ENCODE measurements around the gene PTF1A. TPM values are rescaled to one million over a fixed set of nuclear protein-coding genes. Genes with fewer than 3 reads are reported as not detected.

The PTF1A gene
- total and polyA plus RNA-seq, 10 of the 15 experiments (the other 5 are each of a cell fraction or from before 2014, with no cell fraction given) = not detected

GRCh38 chr10:23200997-23201652 is 9.0 kb downstream of the PTF1A start (continued):
- TF ChIP-seq SUPT20H (IDR thresholded peaks at IDR 0.05; ENCODE audit: borderline replicate concordance, control insufficient read depth, low read depth, low read length) (no peak), SIX5 (IDR thresholded peaks at IDR 0.05; ENCODE audit: low read depth, low read length, severe bottlenecking) (no peak), TAF1 (IDR thresholded peaks at IDR 0.05; ENCODE audit: borderline replicate concordance, low read depth, low read length) (no peak), RCOR1 (conservative IDR thresholded peaks at IDR 0.05; ENCODE audit: low read depth, low read length) (no peak), NR2F1 (conservative IDR thresholded peaks at IDR 0.05) (no peak), LARP7 (IDR thresholded peaks at IDR 0.05) (no peak), MYB (IDR thresholded peaks at IDR 0.05; ENCODE audit: borderline replicate concordance, low read depth, low read length) (no peak), IRF4 (IDR thresholded peaks at IDR 0.05; ENCODE audit: low read depth, low read length) (no peak), ATF2 (IDR thresholded peaks at IDR 0.05; ENCODE audit: low read length) (no peak)

GRCh38 chr10:23201837-23202236 is 9.7 kb downstream of the PTF1A start:
- in situ Hi-C loops (cut with MboI) (no loop called here), intact Hi-C loops (cut with micrococcal nuclease; ENCODE audit: unreplicated experiment) (no loop called here)
- no peak overlapping the region for H2AFZ ChIP-seq (ENCODE audit: control insufficient read depth, low read depth, low read length)
- no peak overlapping the region for H3K4me2 ChIP-seq (ENCODE audit: control insufficient read depth, insufficient read depth)
- SMC1A ChIA-PET (ENCODE audit: uncharacterized antibody, unreplicated experiment) = no interaction called here
- H3K9me3 ChIP-seq (replicated peaks; ENCODE audit: control insufficient read depth, insufficient read depth, low read length) = no peaks in the 10 kb centered on the region
- BruUV-seq (replicated peaks) = no TSS peak
- FAIRE-seq (no peak), DNase-seq (ENCODE audit: low read depth, low spot score) (no peak), ATAC-seq (no peak)
- POLR2A ChIA-PET = no interaction called here
- 5% methylated on average over 4 of the region's 4 CpGs for WGBS (ENCODE audit: insufficient coverage, insufficient replicate concordance, low lambda C conversion rate, missing lambda C conversion rate)
- no peaks in the 10 kb centered on the region for H3K79me2 ChIP-seq (ENCODE audit: control insufficient read depth, insufficient read depth, low read length)
- no peak overlapping the region for H3K9ac ChIP-seq (ENCODE audit: control insufficient read depth, insufficient read depth, low read length)
- H4K20me1 ChIP-seq (ENCODE audit: control insufficient read depth, insufficient read depth) = no peaks in the 10 kb centered on the region
- no peaks in the 10 kb centered on the region for H3K36me3 ChIP-seq (ENCODE audit: control insufficient read depth in 2 of 2, insufficient read depth in 2 of 2, low read length in 1 of 2)
- CTCF ChIA-PET = no interaction called here
- no peak overlapping the region for H3K27ac ChIP-seq (ENCODE audit: control insufficient read depth, insufficient read depth)
- no peaks in the 10 kb centered on the region for H3K4me1 ChIP-seq (ENCODE audit: control insufficient read depth, insufficient read depth, low read length)
- peaks cover 3 to 4% of the 10 kb centered on the region in 2 experiments; a peak in 3 of 4 replicates for H3K27me3 ChIP-seq (replicated peaks in 1 of 2; ENCODE audit: control insufficient read depth in 2 of 2, insufficient read depth in 2 of 2, low read length in 1 of 2)
- RAD21 ChIA-PET (ENCODE audit: unreplicated experiment) = no interaction called here
- no peak overlapping the region for H3K4me3 ChIP-seq
- TF ChIP-seq NFIC (IDR thresholded peaks at IDR 0.05; ENCODE audit: low read depth, low read length) (no peak), ATF7 (IDR thresholded peaks at IDR 0.05; ENCODE audit: low read depth) (no peak), RCOR1 (conservative IDR thresholded peaks at IDR 0.05; ENCODE audit: low read depth, low read length) (no peak), SP1 (IDR thresholded peaks at IDR 0.05; ENCODE audit: low read depth, low read length) (no peak), IRF3 (IDR thresholded peaks at IDR 0.05) (no peak), TCF12 (IDR thresholded peaks at IDR 0.05; ENCODE audit: low read depth, low read length) (no peak), ZBED1 (IDR thresholded peaks at IDR 0.05; ENCODE audit: borderline replicate concordance) (no peak), GABPA (IDR thresholded peaks at IDR 0.05; ENCODE audit: low read depth) (no peak), HCFC1 (IDR thresholded peaks at IDR 0.05; ENCODE audit: low read length) (no peak), BHLHE40 (IDR thresholded peaks at IDR 0.05; ENCODE audit: borderline replicate concordance in 1 of 2, low read depth in 2 of 2, low read length in 1 of 2) (no peak), TBL1XR1 (IDR thresholded peaks at IDR 0.05; ENCODE audit: low read depth, low read length) (no peak), YBX1 (IDR thresholded peaks at IDR 0.05) (no peak), JUNB (IDR thresholded peaks at IDR 0.05) (no peak), PAX5 (IDR thresholded peaks at IDR 0.05; ENCODE audit: borderline replicate concordance, low read depth, low read length) (no peak), WRNIP1 (IDR thresholded peaks at IDR 0.05; ENCODE audit: borderline replicate concordance, low read depth, low read length) (no peak), HDGF (IDR thresholded peaks at IDR 0.05) (no peak), CREB1 (IDR thresholded peaks at IDR 0.05; ENCODE audit: low read depth) (no peak)

All from GM12878 (cell line).